HG03039 (cell line): ENCODE results near the gene P3H3.

Experiments
- ATAC-seq: cut with Tn5 transposase; IDR thresholded peaks from one replicate; pipeline ENCODE4 v1.9.1; 2021; ENCODE audit warnings: mild to moderate bottlenecking, moderate library complexity; ENCODE audit not compliant: unreplicated experiment

The P3H3 gene

DNA sequence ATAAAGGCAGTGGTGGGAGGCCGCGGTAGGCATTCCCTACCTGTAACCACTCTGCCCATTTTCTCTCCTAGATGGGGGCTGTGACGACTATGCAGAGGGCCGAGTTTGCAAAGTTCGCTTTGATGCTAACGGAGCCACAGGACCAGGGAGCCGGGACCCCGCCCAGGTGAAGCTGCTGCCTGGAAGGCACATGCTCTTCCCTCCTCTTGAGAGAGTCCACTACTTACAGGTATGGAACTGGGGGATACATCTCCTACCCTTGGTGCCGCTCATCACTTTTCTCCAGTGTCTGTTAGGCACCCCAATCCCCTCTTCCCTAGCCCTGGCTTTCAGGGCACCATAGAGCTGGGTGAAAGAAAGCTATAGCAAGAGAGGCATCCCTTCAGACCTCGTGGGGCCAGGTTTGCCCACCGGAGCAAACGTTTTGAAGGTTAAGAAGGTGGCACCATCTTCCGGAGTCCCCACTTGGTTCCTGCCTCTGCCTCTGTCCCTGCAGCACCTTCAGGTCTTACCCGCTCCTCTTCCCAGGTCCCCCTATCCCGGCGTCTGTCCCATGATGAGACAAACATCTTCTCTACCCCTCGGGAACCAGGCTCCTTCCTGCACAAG, 2.0 kb upstream of the P3H3 start:
- no peak for ATAC-seq

- ATAC-seq: no peak
These were observed 1.3 kb upstream of the P3H3 start for GRCh38 chr12:6826734-6827436.

GRCh38 chr12:6827437-6827911, 733 bp upstream of the P3H3 start:
- no peak for ATAC-seq

DNA sequence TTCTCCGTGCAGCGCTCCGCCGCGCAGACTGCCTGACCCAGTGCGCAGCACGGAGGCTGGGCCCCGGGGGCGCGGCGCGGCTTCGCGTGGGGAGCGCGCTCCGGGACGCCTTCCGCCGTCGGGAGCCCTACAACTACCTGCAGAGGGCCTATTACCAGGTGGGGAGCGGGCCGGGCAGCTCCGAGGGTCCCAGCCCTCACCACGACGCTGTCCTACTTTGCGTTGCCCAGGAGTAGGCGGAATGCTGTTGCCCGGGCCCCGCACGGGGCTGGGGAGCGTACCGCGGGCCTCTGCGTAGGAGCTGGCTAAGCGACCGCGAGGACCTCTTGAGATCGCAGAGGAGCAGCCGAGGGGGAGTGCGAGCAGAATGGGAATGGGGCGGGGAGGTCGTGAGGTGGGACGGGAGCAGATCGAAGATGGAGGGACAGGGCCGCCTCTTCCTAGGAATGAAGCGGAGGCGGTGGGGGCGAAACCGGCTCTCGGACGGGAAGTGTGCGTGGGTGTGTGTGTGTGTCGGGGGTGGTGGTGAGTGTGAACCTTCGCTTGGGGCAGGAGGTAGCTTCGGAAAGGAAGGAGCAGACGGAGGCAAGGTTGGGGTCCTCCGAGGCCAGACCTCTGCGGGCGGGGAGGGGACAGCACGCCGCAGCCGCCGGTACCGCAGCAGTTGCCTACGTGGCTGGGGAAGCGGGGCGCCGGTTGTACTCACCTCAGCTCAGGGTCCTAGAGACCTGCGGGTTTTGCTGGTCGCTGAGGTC, 751 bp downstream of the P3H3 start:
- ATAC-seq: no peak

GRCh38 chr12:6829536-6830220, 1.5 kb downstream of the P3H3 start:
- ATAC-seq: no peak

DNA sequence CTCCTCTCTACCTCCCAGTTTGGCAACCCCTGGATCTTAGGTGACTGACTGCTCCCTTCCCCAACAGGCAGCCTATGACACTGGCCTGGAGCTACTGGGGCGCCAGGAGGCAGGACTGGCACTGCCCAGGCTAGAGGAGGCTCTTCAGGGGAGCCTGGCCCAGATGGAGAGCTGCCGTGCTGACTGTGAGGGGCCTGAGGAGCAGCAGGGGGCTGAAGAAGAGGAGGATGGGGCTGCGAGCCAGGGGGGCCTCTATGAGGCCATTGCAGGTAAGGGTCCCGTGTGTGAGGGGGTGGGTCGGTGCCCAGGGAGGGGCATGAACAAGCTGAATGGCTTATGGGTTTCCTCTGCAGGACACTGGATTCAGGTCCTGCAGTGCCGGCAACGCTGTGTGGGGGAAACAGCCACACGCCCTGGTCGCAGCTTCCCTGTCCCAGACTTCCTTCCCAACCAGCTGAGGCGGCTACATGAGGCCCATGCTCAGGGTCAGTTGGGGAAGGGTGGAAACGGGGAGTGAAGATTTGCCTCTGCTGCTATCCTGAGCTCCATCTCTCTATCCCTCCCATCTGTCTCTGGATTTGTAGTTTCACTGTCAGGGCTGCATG, 2.2 kb downstream of the P3H3 start:
- no peak for ATAC-seq

DNA sequence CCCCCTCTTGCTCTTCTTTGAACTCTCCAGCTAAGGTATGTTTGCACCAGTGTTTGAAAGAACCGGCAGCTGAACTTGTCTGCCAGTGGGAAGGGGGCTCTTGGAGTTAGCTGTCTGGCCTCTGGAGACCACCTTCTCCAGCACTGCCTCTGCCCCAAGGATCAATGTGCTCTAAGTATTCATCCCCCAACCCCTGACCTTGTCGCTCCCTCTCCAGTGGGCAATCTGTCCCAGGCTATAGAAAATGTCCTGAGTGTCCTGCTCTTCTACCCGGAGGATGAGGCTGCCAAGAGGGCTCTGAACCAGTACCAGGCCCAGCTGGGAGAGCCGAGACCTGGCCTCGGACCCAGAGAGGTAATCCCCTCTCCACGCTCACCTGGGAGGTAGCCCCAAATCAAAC, 2.8 kb downstream of the P3H3 start:
- ATAC-seq: no peak

GRCh38 chr12:6831450-6831995, 3.3 kb downstream of the P3H3 start:
- no peak for ATAC-seq

GRCh38 chr12:6832125-6832524, 3.9 kb downstream of the P3H3 start:
- ATAC-seq: no peak

GRCh38 chr12:6833189-6833890, 5.1 kb downstream of the P3H3 start:
- ATAC-seq: no peak

DNA sequence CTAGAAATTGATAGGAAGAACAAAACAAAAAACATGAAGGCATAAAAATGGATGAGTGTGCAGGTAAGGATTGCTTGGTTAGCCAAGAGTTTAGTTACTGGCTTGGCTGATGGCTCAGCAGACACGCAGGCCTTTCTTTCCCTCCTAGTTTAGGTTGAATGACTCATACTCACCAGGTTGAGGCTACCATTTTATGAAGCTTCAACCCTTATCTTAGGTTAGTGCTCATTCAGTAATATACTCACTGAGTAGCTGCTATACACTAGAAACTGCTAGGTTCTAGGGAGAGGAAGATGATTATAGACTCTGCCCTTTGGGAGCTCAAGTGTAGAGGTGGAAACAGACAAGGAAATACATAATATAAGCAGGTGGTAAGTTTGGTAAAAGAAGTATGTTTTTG, 6.0 kb downstream of the P3H3 start:
- ATAC-seq: no peak

DNA sequence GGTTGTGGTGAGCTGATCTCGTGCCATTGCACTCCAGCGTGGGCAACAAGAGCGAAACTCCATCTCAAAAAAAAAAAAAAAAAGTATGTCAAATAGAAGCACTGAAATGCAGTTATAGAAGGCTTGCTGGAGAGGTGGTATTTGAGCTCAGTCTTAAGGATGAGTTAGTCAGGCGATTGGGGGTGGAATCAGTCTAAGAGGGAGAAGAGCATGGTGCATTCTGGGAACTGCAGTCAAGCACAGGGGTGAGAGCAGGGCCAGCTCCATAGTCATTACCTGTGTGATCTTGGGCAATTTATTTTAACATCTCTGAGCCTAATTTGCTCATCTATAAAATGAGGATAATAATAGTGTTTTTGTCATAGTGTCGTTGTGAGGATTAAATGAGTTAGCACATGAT, 6.7 kb downstream of the P3H3 start:
- ATAC-seq: no peak

DNA sequence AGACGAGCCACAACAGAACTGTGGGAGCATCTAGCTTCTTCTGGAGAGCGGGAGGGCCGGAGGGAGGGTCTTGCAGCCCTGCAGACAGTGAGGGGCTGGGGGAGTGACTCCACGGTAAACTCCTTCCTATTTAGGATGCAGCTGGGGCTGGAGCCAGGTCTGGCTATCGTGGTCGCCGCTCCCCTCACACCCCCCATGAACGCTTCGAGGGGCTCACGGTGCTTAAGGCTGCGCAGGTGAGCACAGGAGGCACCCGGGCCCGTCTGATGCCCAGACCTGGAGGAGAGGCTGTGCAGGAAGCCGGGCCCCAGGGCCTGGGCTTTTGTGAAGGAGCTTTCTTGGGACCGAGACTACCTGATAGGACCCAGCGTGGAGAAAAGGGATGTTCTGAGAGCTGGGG, 8.6 kb downstream of the P3H3 start:
- ATAC-seq: no peak

- ATAC-seq: no peak
These were observed 9.3 kb downstream of the P3H3 start for GRCh38 chr12:6837370-6838060.

GRCh38 chr12:6838854-6839253, 10.6 kb downstream of the P3H3 start:
- no peak for ATAC-seq

DNA sequence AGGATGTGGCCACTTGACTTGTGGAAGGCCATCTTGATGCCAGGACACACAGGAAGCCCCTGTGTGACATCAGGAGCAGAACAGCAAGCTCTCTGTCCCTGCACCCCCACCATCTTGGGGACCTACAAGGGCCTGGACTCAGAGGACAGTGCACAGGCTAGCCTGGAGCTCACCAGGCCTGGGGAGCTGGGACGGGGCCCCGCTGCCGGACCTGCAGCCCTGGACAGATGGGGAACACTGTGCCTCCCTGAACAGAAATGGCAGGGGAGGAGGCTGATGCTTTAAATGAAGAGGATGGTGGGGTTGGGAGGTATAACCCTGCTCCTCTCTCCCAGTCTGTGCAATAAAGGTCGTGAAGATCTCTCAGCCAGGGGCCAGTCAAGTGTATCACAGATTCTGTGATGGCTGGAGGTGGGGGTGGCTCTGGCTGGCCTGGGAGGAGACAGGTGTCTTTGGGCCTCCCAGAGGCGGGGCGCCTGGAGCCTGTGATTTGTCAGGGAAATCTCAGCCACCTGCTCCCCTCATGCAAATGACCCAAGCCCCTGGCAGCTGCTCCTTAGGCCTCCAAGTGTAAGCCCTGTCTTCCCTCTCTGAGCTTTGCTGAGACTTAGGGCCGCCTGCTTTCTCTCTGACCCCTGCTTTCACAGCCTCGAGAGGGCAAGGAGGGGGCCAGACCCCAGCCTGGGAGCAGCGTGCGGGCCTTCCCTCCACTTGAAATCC, 11.4 kb downstream of the P3H3 start:
- ATAC-seq: peak; percentile 61

- ATAC-seq: no peak
These were observed 12.1 kb downstream of the P3H3 start for GRCh38 chr12:6840330-6840729.

GRCh38 chr12:6840761-6841515, 12.7 kb downstream of the P3H3 start, which contains the start of gene GNB3:
TSS of gene GNB3 (plus strand) at chr12:6840925. CDS start at chr12:6841288, 363 bp downstream.
- no peak for ATAC-seq
